ENCODE results near the gene MTOR. TPM values are rescaled to one million over a fixed set of nuclear protein-coding genes. Genes with fewer than 3 reads are reported as not detected.
"Not testable (repeated sequence)": the region's sequence is repeated elsewhere in the genome, so short reads cannot be mapped to it uniquely, and the experiment has no call there.

The MTOR gene
- total RNA-seq: 49.9 and 55.1 TPM in 2 replicates

DNA sequence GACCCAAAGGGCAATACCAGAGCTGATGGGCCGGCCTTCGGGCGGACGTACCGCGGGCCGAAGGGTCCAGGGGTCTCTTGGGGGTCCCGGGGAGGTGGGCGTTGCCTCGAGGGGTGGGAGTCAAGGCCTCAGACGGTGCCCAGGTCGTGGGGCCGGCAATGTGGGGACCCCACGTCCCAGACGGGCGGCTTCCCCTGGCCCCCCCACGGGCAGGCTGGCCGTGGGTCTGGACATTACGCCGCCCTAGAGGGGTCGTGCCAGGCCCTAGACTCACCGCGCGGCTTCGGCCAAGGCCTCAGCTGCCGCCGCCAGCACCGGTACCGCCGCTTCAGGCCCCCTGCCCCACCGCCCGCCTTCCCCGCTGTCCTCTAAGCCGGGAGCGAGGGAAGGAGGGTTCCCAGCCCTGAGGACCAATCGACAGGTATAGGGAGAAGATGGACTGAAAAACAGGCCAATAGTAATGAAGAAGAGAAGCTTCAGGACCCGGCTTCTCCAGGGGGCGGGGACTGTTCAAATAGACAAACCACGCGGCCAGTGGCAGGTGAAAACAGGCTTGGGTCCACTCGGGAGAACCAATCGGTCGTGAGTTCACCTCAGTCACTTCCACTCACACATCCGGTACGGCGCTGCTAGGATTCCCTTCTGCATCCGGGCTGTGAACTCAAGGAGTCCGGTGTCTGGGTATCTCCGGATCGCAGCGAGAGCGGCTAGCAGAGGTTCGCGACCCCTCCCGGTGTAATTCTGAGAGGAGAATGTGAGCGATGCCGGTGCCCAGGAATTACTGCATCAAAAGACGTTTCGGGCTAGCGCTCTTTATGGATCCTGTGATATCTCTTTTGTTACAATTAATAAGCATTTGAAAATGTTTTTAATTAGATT is at the start of gene MTOR:
Gene MTOR, minus strand, starts transcription at position 381 of the 879 bp plus-strand sequence. CDS start 3,142 bp downstream, outside the sequence.
- ATAC-seq (ENCODE audit: low read depth) (peak; percentile 98), DNase-seq (peak; percentile 80)
- ChIA-PET POLR2A (interaction anchor here (0.6 to 4.1 kb wide), 25 partner anchors 9 to 757 kb away, joined by 3 to 79 read pairs (median 6); partner anchors contain the start of genes AGTRAP, CLCN6, EXOSC10 and FBXO2), CTCF (interaction anchor here (0.8 kb wide), 1 partner anchor 457 kb away, joined by 4 read pairs; no protein-coding TSS in a partner anchor)
- Mint-ChIP-seq H3K4me1 (peaks cover 16% of the 10 kb centered on the region), H3K9me3 (no peaks in the 10 kb centered on the region), H3K36me3 (ENCODE audit: low read depth) (peaks cover 23% of the 10 kb centered on the region), H3K4me3 (peak within 1 kb of the TSS; percentile 89), H3K27ac (peak within 1 kb of the TSS; percentile 87), H3K27me3 (no peaks in the 10 kb centered on the region)
- no peak for TF ChIP-seq CTCF (IDR thresholded peaks at IDR 0.05)
- intact Hi-C loops (cut with micrococcal nuclease): loop anchor here (1.0 to 5.0 kb wide), 8 partner anchors 11 to 475 kb away; partner anchors contain the start of genes AGTRAP, EXOSC10, SRM and TARDBP

GRCh38 chr1:11309385-11309784 is 47.0 kb upstream of the MTOR start:
- Mint-ChIP-seq H3K36me3 (ENCODE audit: low read depth) (no peaks in the 10 kb centered on the region), H3K9me3 (no peaks in the 10 kb centered on the region), H3K27me3 (no peaks in the 10 kb centered on the region), H3K4me3 (no peak overlapping the region), H3K27ac (no peak overlapping the region), H3K4me1 (no peaks in the 10 kb centered on the region)
- intact Hi-C loops (cut with micrococcal nuclease): no loop called here
- no peak for TF ChIP-seq CTCF (IDR thresholded peaks at IDR 0.05)
- ChIA-PET POLR2A (no interaction called here), CTCF (interaction anchor here (0.8 kb wide), 1 partner anchor 12 kb away, joined by 4 read pairs; no protein-coding TSS in a partner anchor)
- DNase-seq: no peak
- ATAC-seq (ENCODE audit: low read depth): no peak

GRCh38 chr1:11308699-11309224 is 46.4 kb upstream of the MTOR start:
- ChIA-PET CTCF (no interaction called here), POLR2A (no interaction called here)
- Mint-ChIP-seq H3K4me3 (no peak overlapping the region), H3K27ac (no peak overlapping the region), H3K9me3 (no peaks in the 10 kb centered on the region), H3K4me1 (no peaks in the 10 kb centered on the region), H3K27me3 (no peaks in the 10 kb centered on the region), H3K36me3 (ENCODE audit: low read depth) (no peaks in the 10 kb centered on the region)
- TF ChIP-seq CTCF (IDR thresholded peaks at IDR 0.05): no peak
- DNase-seq: no peak
- intact Hi-C loops (cut with micrococcal nuclease): no loop called here
- ATAC-seq (ENCODE audit: low read depth): no peak

GRCh38 chr1:11307852-11308251 is 45.5 kb upstream of the MTOR start:
- Mint-ChIP-seq H3K36me3 (ENCODE audit: low read depth) (no peaks in the 10 kb centered on the region), H3K9me3 (no peaks in the 10 kb centered on the region), H3K4me3 (no peak overlapping the region), H3K27me3 (no peaks in the 10 kb centered on the region), H3K4me1 (no peaks in the 10 kb centered on the region), H3K27ac (no peak overlapping the region)
- intact Hi-C loops (cut with micrococcal nuclease): no loop called here
- ChIA-PET CTCF (no interaction called here), POLR2A (interaction anchor here (0.6 kb wide), 1 partner anchor 9 kb away, joined by 3 read pairs; no protein-coding TSS in a partner anchor)
- TF ChIP-seq CTCF (IDR thresholded peaks at IDR 0.05): no peak
- ATAC-seq (ENCODE audit: low read depth) (no peak), DNase-seq (no peak)

DNA sequence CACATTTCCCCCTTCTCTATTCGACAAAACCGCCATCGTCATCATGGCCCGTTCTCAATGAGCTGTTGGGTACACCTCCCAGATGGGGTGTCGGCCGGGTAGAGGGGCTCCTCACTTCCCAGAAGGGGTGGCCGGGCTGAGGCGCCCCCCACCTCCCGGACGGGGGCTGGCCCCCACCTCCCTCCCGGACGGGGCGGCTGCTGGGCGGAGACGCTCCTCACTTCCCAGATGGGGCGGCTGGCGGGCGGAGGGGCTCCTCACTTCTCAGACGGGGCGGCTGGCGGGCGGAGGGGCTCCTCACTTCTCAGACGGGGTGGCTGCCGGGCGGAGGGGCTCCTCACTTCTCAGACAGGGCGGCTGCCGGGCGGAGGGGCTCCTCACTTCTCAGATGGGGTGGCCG is 43.2 kb upstream of the MTOR start:
- H3K27me3 Mint-ChIP-seq; H3K4me3 Mint-ChIP-seq; H3K9me3 Mint-ChIP-seq; POLR2A ChIA-PET; H3K4me1 Mint-ChIP-seq; DNase-seq; CTCF ChIA-PET; H3K36me3 Mint-ChIP-seq (ENCODE audit: low read depth); ATAC-seq (ENCODE audit: low read depth); H3K27ac Mint-ChIP-seq; intact Hi-C loops (cut with micrococcal nuclease): not testable (repeated sequence)

Data from activated B cell treated with CpG ODN at 0.5 μM for 24 hours (primary cell).